NB4 (cell line): ENCODE data around the gene TMEM229B.

Source experiments
- POLR2A ChIP-seq: IDR thresholded peaks from 2 replicates; pipeline ENCODE4 v1.6.1; 2011; ENCODE audit warnings: mild to moderate bottlenecking; ENCODE audit not compliant: insufficient read length; ENCODE audit errors: extremely low read depth
- TF ChIP-seq, protein P1 (sequence below): IDR thresholded peaks from one replicate; pipeline ENCODE4 v1.5.1; 2012; ENCODE audit warnings: low read depth, low read length

DNA sequence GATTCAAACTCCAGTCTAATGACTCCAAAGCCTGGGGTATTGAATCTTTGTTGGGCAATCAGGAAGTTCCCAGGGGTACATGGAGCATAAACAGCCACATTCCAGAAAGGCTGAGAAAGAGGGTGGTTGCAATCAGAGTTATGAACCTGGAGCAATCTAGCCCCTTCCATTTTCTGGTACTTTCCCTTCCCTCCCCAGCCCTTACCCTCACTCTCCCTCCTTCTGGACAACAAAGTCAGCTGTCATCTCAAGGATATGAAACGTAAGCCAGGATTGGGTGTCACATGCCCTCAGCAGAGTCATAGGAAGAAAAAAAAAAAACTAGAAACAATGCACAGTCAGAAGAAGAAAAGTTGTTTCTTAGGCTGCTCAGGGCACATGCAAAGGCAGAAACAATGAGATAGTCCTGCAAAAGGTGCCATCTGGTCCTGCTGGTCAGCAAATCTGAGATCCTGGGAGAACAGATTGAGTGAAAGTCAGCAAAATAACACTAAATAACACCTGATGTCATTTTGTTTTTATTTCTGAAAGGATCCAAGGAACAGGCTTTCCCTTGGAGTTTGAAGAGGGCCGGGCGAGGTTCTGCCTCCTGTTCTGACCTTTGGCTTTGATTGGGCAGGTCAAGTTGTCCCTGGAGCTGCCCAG is 27.1 kb downstream of the TMEM229B start:
- TF ChIP-seq, protein P1, sequence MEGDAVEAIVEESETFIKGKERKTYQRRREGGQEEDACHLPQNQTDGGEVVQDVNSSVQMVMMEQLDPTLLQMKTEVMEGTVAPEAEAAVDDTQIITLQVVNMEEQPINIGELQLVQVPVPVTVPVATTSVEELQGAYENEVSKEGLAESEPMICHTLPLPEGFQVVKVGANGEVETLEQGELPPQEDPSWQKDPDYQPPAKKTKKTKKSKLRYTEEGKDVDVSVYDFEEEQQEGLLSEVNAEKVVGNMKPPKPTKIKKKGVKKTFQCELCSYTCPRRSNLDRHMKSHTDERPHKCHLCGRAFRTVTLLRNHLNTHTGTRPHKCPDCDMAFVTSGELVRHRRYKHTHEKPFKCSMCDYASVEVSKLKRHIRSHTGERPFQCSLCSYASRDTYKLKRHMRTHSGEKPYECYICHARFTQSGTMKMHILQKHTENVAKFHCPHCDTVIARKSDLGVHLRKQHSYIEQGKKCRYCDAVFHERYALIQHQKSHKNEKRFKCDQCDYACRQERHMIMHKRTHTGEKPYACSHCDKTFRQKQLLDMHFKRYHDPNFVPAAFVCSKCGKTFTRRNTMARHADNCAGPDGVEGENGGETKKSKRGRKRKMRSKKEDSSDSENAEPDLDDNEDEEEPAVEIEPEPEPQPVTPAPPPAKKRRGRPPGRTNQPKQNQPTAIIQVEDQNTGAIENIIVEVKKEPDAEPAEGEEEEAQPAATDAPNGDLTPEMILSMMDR: no peak
- TF ChIP-seq POLR2A: no peak
